HepG2 (cell line): ENCODE data around the gene IFI30. TPM values are rescaled to one million over a fixed set of nuclear protein-coding genes. Genes with fewer than 3 reads are reported as not detected.

Source experiments
- ATAC-seq: fragments of 200-7000 bp; cut with Tn5 transposase; 3 replicates; pipeline ENCODE4 v1.9.1; 2020; ENCODE audit warnings: mild to moderate bottlenecking, moderate library complexity
- BruUV-seq: library from RNA; stranded (reverse); fragments of 400-500 nt; replicated peaks from 2 replicates; lab custom pipeline; 2021; lab: Mats Ljungman, UMichigan
- CTCF ChIA-PET: fragments of 300-600 bp; formaldehyde crosslinking; extraction: SDS; loops from one replicate; lab custom pipeline; 2021; ENCODE audit warnings: low total read pairs, inconsistent platforms, low intra/inter-chr PET ratio; lab: Yijun Ruan, JAX
- POLR2A ChIA-PET: fragments of 350-600 bp; sonication (Branson Sonifier 250); formaldehyde crosslinking; loops from one replicate; lab custom pipeline; 2020; ENCODE audit warnings: antibody characterized with exemption, inconsistent platforms; lab: Yijun Ruan, JAX
- DNase-seq: peaks from one replicate; pipeline ENCODE4 v3.0.0-alpha.2; 2015; ENCODE audit warnings: low spot score
- FAIRE-seq: peaks from 3 replicates; lab custom pipeline; 2011; peaks lifted over from hg19 to GRCh38; lab: Jason Lieb, UNC
- H2AFZ ChIP-seq: one replicate; pipeline ENCODE4 v1.6.1; 2011; ENCODE audit warnings: low read length, inconsistent platforms
- H3K27ac ChIP-seq: fragments of 300-600 bp; 3 replicates; pipeline ENCODE4 v1.8.0; 2011; ENCODE audit warnings: mixed run types, mild to moderate bottlenecking, mixed read lengths, low read length, inconsistent platforms; ENCODE audit not compliant: insufficient read depth; ENCODE audit errors: extremely low read length
- H3K27me3 ChIP-seq, 2 experiments: fragments of 200-600 bp in 1 of 2; 2 replicates in 1 of 2; 3 replicates in 1 of 2; pipeline versions ENCODE4 v1.6.0 to v1.8.0; 2011; ENCODE audit warnings: low read length in 2 of 2, mild to moderate bottlenecking in 2 of 2, moderate library complexity in 2 of 2, inconsistent platforms in 1 of 2; ENCODE audit not compliant: insufficient read depth in 2 of 2, control insufficient read depth in 1 of 2
- H3K36me3 ChIP-seq, 2 experiments: fragments of 200-600 bp in 1 of 2; replicated peaks in 1 of 2; 2 replicates in 1 of 2; 3 replicates in 1 of 2; pipeline versions ENCODE4 v1.5.1 to v1.8.0; 2011; ENCODE audit warnings: low read length in 2 of 2, inconsistent platforms in 1 of 2; ENCODE audit not compliant: insufficient read depth in 2 of 2, control insufficient read depth in 1 of 2
- H3K4me1 ChIP-seq: 2 replicates; pipeline ENCODE4 v1.5.1; 2012; ENCODE audit warnings: low read length, inconsistent platforms; ENCODE audit not compliant: insufficient read depth
- H3K4me2 ChIP-seq: 2 replicates; pipeline ENCODE4 v1.6.0; 2011; ENCODE audit warnings: low read depth, low read length, inconsistent platforms
- H3K4me3 ChIP-seq, 3 experiments: fragments of 200-600 bp in 1 of 3; sonication (generic), shearing (Covaris generic) in 1 of 3; replicated peaks in 1 of 3; 2 replicates each; pipeline ENCODE4 v1.5.1; 2011 to 2016; ENCODE audit warnings: low read length in 3 of 3, inconsistent platforms in 2 of 3, low read depth in 2 of 3, mild to moderate bottlenecking in 2 of 3, control low read depth in 1 of 3, mixed read lengths in 1 of 3; ENCODE audit not compliant: insufficient read depth in 1 of 3
- H3K79me2 ChIP-seq: one replicate; pipeline ENCODE4 v1.6.1; 2011; ENCODE audit warnings: low read length, inconsistent platforms; ENCODE audit not compliant: insufficient read depth
- H3K9ac ChIP-seq: 2 replicates; pipeline ENCODE4 v1.6.0; 2011; ENCODE audit warnings: mild to moderate bottlenecking, low read depth, low read length, inconsistent platforms; ENCODE audit not compliant: insufficient read depth
- H3K9me3 ChIP-seq: 2 replicates; pipeline ENCODE4 v1.5.1; 2012; ENCODE audit warnings: mild to moderate bottlenecking, low read length
- H4K20me1 ChIP-seq: 2 replicates; pipeline ENCODE4 v1.6.0; 2011; ENCODE audit warnings: inconsistent platforms, mild to moderate bottlenecking, low read length, moderate library complexity; ENCODE audit not compliant: insufficient read depth
- DNMT1 ChIP-seq: sonication (generic); formaldehyde crosslinking; IDR thresholded peaks from 2 replicates; pipeline ENCODE4 v1.5.1; 2020; ENCODE audit warnings: mild to moderate bottlenecking, missing genetic modification reagents
- ETS1 ChIP-seq: sonication (generic); formaldehyde crosslinking; IDR thresholded peaks from 2 replicates; pipeline ENCODE4 v1.4.0; 2020; ENCODE audit warnings: missing genetic modification reagents
- NFYC ChIP-seq: IDR thresholded peaks from 2 replicates; pipeline ENCODE4 v1.6.1; 2016; ENCODE audit warnings: missing genetic modification reagents, missing compliant biosample characterization
- RXRA ChIP-seq: sonication (generic); formaldehyde crosslinking; IDR thresholded peaks from 2 replicates; pipeline ENCODE4 v1.5.1; 2020; ENCODE audit warnings: missing genetic modification reagents
- SIX4 ChIP-seq: sonication (generic); formaldehyde crosslinking; IDR thresholded peaks from 2 replicates; pipeline ENCODE4 v1.4.0; 2020; ENCODE audit warnings: missing genetic modification reagents
- SMARCC2 ChIP-seq: fragments of 450-650 bp; IDR thresholded peaks from 2 replicates; pipeline ENCODE4 v1.6.1; 2017; ENCODE audit warnings: antibody characterized with exemption, mild to moderate bottlenecking
- SNAPC4 ChIP-seq: sonication (generic); formaldehyde crosslinking; IDR thresholded peaks from 2 replicates; pipeline ENCODE4 v1.4.0; 2020; ENCODE audit warnings: mild to moderate bottlenecking, missing genetic modification reagents
- ZKSCAN1 ChIP-seq: fragments of 150-350 bp; IDR thresholded peaks from 2 replicates; pipeline ENCODE4 v1.6.1; 2014; ENCODE audit warnings: low read length
- ZNF225 ChIP-seq: sonication (generic); formaldehyde crosslinking; IDR thresholded peaks from 2 replicates; pipeline ENCODE4 v1.4.0; 2020; ENCODE audit warnings: mild to moderate bottlenecking, missing genetic modification reagents
- ZNF264 ChIP-seq: sonication (generic); formaldehyde crosslinking; IDR thresholded peaks from 2 replicates; pipeline ENCODE4 v1.4.0; 2020; ENCODE audit warnings: missing genetic modification reagents
- ZNF326 ChIP-seq: sonication (generic); formaldehyde crosslinking; IDR thresholded peaks from 2 replicates; pipeline ENCODE4 v1.4.0; 2020; ENCODE audit warnings: missing genetic modification reagents, borderline replicate concordance
- ZNF414 ChIP-seq: sonication (generic); formaldehyde crosslinking; IDR thresholded peaks from 2 replicates; pipeline ENCODE4 v1.5.0; 2020; ENCODE audit warnings: missing genetic modification reagents
- ZNF512B ChIP-seq: sonication (generic); formaldehyde crosslinking; IDR thresholded peaks from 2 replicates; pipeline ENCODE4 v1.5.1; 2020; ENCODE audit warnings: missing genetic modification reagents, mild to moderate bottlenecking, borderline replicate concordance
- ZNF660 ChIP-seq: sonication (generic); formaldehyde crosslinking; IDR thresholded peaks from 2 replicates; pipeline ENCODE4 v1.5.1; 2020; ENCODE audit warnings: mild to moderate bottlenecking, low read depth, missing genetic modification reagents, borderline replicate concordance
- WGBS: methylation state at CpG from one replicate; pipeline ENCODE4 v1.1.6; 2017; ENCODE audit warnings: low lambda C conversion rate; 5-methylcytosine and 5-hydroxymethylcytosine counted together
- in situ Hi-C: cut with HindIII; loops from 2 replicates; pipeline ENCODE4 v1.10.0; 2017; ENCODE audit warnings: low pct_unique_long_range_greater_than_20kb; ENCODE audit not compliant: extremely low pct_ligation_motif_present
- intact Hi-C: fragments of 100-400 bp; cut with micrococcal nuclease; formaldehyde crosslinking; loops from one replicate; pipeline ENCODE4 v1.10.0; 2022; ENCODE audit not compliant: unreplicated experiment
- polyA plus RNA-seq, 8 experiments: library from polyadenylated mRNA; depleted of rRNA in 3 of 8; stranded (reverse) in 7 of 8; unstranded in 1 of 8; fragments of >200 nt; fragmentation: Illumina TruSeq in 4 of 8; extraction: Trizol in 4 of 8; gene quantifications; 2 replicates each; pipeline versions ENCODE4 v1.2.1 to v1.2.3, GENCODE V29; 2011 to 2016; ENCODE audit warnings: low read depth in 4 of 8, missing spikeins in 1 of 8, mixed read lengths in 1 of 8; ENCODE audit not compliant: insufficient read depth in 1 of 8
- total RNA-seq, 5 experiments: library from RNA; depleted of rRNA; stranded (reverse); fragments of >200 nt; fragmentation: Illumina TruSeq; extraction: Trizol; gene quantifications; 2 replicates each; pipeline ENCODE4 v1.2.3, GENCODE V29; 2016; ENCODE audit warnings: low read depth in 1 of 5

Gene IFI30
- total and polyA plus RNA-seq, 2 of the 13 experiments (the other 11 are each of a cell fraction or from before 2014, with no cell fraction given), result 25.0 to 79.4 TPM

GRCh38 chr19:18216789-18217188 lies 43.2 kb downstream of the IFI30 start:
- Histone ChIP-seq H3K9me3 (no peaks in the 10 kb centered on the region), H3K9ac (no peak overlapping the region), H3K79me2 (no peaks in the 10 kb centered on the region), H2AFZ (no peak overlapping the region), H3K27me3 (peaks cover 4 to 15% of the 10 kb centered on the region in 2 experiments; a peak in 3 of 5 replicates), H4K20me1 (no peaks in the 10 kb centered on the region), H3K4me1 (peaks cover 8% of the 10 kb centered on the region), H3K4me2 (no peak overlapping the region), H3K27ac (no peak overlapping the region), H3K36me3 (no peaks in the 10 kb centered on the region), H3K4me3 (no peak overlapping the region)
- TF ChIP-seq NFYC (CRISPR knock-in tag) (no peak), ZNF225 (no peak), ETS1 (CRISPR knock-in tag) (no peak), SIX4 (CRISPR knock-in tag) (no peak), ZNF326 (CRISPR knock-in tag) (no peak), SMARCC2 (no peak), SNAPC4 (CRISPR knock-in tag) (no peak), ZNF414 (CRISPR knock-in tag) (no peak), ZNF660 (CRISPR knock-in tag) (no peak), ZNF264 (CRISPR knock-in tag) (no peak), RXRA (CRISPR knock-in tag) (no peak), DNMT1 (CRISPR knock-in tag) (no peak), ZNF512B (CRISPR knock-in tag) (no peak), ZKSCAN1 (no peak)
- DNase-seq (no peak), ATAC-seq (no peak), FAIRE-seq (no peak)
- in situ Hi-C loops (no loop called here), intact Hi-C loops (no loop called here)
- CTCF ChIA-PET, result no interaction called here
- POLR2A ChIA-PET, result no interaction called here
- no TSS peak for BruUV-seq
- WGBS, result 91% methylated on average over 7 of the region's 8 CpGs
